B cell (primary cell): Measurements from ENCODE around the gene EXOC6. TPM values are rescaled to one million over a fixed set of nuclear protein-coding genes. Genes with fewer than 3 reads are reported as not detected.

ENCODE experiments used
- ATAC-seq: fragments of 200-7000 bp; cut with Tn5 transposase; one replicate; pipeline ENCODE4 v1.10.0; 2021; ENCODE audit warnings: low read depth, mild to moderate bottlenecking, moderate number of reproducible peaks, moderate library complexity
- CTCF ChIA-PET: fragments of 350-600 bp; sonication (Branson Sonifier 250); formaldehyde crosslinking; loops from one replicate; lab custom pipeline; 2021; ENCODE audit warnings: antibody characterized with exemption, inconsistent platforms; lab: Charles Lee
- POLR2A ChIA-PET: fragments of 350-600 bp; sonication (Branson Sonifier 250); formaldehyde crosslinking; loops from one replicate; lab custom pipeline; 2021; ENCODE audit warnings: antibody characterized with exemption; lab: Charles Lee
- DNase-seq: peaks from one replicate; pipeline ENCODE4 v3.0.0; 2013
- H2AFZ ChIP-seq: 2 replicates; pipeline ENCODE4 v1.6.1; 2012; ENCODE audit warnings: mild to moderate bottlenecking, low read depth, low read length; ENCODE audit not compliant: insufficient read depth, poor library complexity, severe bottlenecking
- H3K27ac ChIP-seq, 2 donors: 1 replicate in 1 of 2; 2 replicates in 1 of 2; pipeline ENCODE4 v1.5.1; 2012 to 2013; ENCODE audit warnings: low read length in 2 of 2, mild to moderate bottlenecking in 2 of 2, moderate library complexity in 1 of 2
- H3K27me3 ChIP-seq, 4 experiments: fragments of 200-600 bp in 1 of 4; sonication (generic) in 1 of 4; replicated peaks in 1 of 4; 1 replicate in 2 of 4; 2 replicates in 2 of 4; pipeline versions ENCODE4 v1.6.1 to v1.7.0; 2013 to 2016; ENCODE audit warnings: low read length in 3 of 4, mild to moderate bottlenecking in 2 of 4, mixed read lengths in 1 of 4, moderate library complexity in 1 of 4; ENCODE audit not compliant: insufficient read depth in 4 of 4, control insufficient read depth in 3 of 4; ENCODE audit errors: control extremely low read depth in 1 of 4
- H3K36me3 ChIP-seq, 2 experiments: replicated peaks in 1 of 2; 1 replicate in 1 of 2; 2 replicates in 1 of 2; pipeline versions ENCODE4 v1.6.1 to v1.7.1; 2013; ENCODE audit warnings: low read length in 1 of 2; ENCODE audit not compliant: insufficient read depth in 2 of 2, control insufficient read depth in 1 of 2; ENCODE audit errors: control extremely low read depth in 1 of 2, extremely low read depth in 1 of 2
- H3K4me1 ChIP-seq, 2 donors: fragments of 200-600 bp in 1 of 2; sonication (generic) in 1 of 2; 1 replicate in 1 of 2; 2 replicates in 1 of 2; pipeline versions ENCODE4 v1.5.1 to v1.6.1; 2013 to 2017; ENCODE audit warnings: low read length in 2 of 2; ENCODE audit not compliant: control insufficient read depth in 2 of 2, insufficient read depth in 2 of 2
- H3K4me2 ChIP-seq: replicated peaks from 2 replicates; pipeline ENCODE3; 2012; ENCODE audit warnings: mild to moderate bottlenecking, low read depth, low read length; ENCODE audit not compliant: poor library complexity, severe bottlenecking
- H3K4me3 ChIP-seq, 5 experiments: fragments of 200-600 bp in 1 of 5; sonication (generic) in 1 of 5; 1 replicate in 3 of 5; 2 replicates in 2 of 5; pipeline versions ENCODE4 v1.5.1 to v1.7.0; 2011 to 2016; ENCODE audit warnings: low read length in 4 of 5, mild to moderate bottlenecking in 4 of 5, low read depth in 2 of 5, control low read depth in 1 of 5, moderate library complexity in 1 of 5; ENCODE audit not compliant: insufficient read depth in 1 of 5; ENCODE audit errors: control extremely low read depth in 1 of 5, extremely low read depth in 1 of 5
- H3K79me2 ChIP-seq: fragments of 200-600 bp; sonication (generic); one replicate; pipeline ENCODE4 v1.6.0; 2016; ENCODE audit warnings: low read length; ENCODE audit not compliant: control insufficient read depth, insufficient read depth
- H3K9ac ChIP-seq: fragments of 200-600 bp; sonication (generic); 2 replicates; pipeline ENCODE4 v1.6.1; 2017; ENCODE audit warnings: mild to moderate bottlenecking, low read length, moderate library complexity
- H3K9me3 ChIP-seq, 3 donors: one replicate each; pipeline versions ENCODE4 v1.6.1 to v1.7.1; 2013; ENCODE audit warnings: low read length in 2 of 3; ENCODE audit not compliant: control insufficient read depth in 2 of 3, insufficient read depth in 1 of 3; ENCODE audit errors: control extremely low read depth in 1 of 3
- H4K20me1 ChIP-seq: 2 replicates; pipeline ENCODE4 v1.6.0; 2012; ENCODE audit warnings: mild to moderate bottlenecking, low read length; ENCODE audit not compliant: insufficient read depth, control insufficient read depth, poor library complexity, severe bottlenecking
- H3K27ac Mint-ChIP-seq: one replicate; pipeline ENCODE4 v1.8.0; 2021; ENCODE audit warnings: mixed read lengths
- H3K27me3 Mint-ChIP-seq: one replicate; pipeline ENCODE4 v1.8.0; 2021; ENCODE audit warnings: mixed read lengths
- H3K4me1 Mint-ChIP-seq: one replicate; pipeline ENCODE4 v1.8.0; 2021; ENCODE audit warnings: mixed read lengths
- H3K4me3 Mint-ChIP-seq: one replicate; pipeline ENCODE4 v1.8.0; 2021; ENCODE audit warnings: mixed read lengths
- H3K9me3 Mint-ChIP-seq: one replicate; pipeline ENCODE4 v1.8.0; 2022; ENCODE audit warnings: mixed read lengths; ENCODE audit not compliant: insufficient read depth
- CTCF ChIP-seq: fragments of 200-600 bp; IDR thresholded peaks from one replicate; pipeline ENCODE4 v1.8.0; 2022; ENCODE audit warnings: antibody characterized with exemption, mild to moderate bottlenecking
- EZH2 ChIP-seq: IDR thresholded peaks from 2 replicates; pipeline ENCODE4 v1.6.1; 2012; ENCODE audit warnings: borderline replicate concordance, low read depth, mild to moderate bottlenecking, moderate library complexity, low read length; ENCODE audit not compliant: insufficient read depth, poor library complexity, severe bottlenecking
- WGBS: methylation state at CpG from one replicate; pipeline ENCODE4 v1.1.5; 2013; ENCODE audit warnings: missing lambda C conversion rate; ENCODE audit not compliant: insufficient coverage; 5-methylcytosine and 5-hydroxymethylcytosine counted together
- intact Hi-C: fragments of 100-400 bp; cut with micrococcal nuclease; formaldehyde crosslinking; loops from one replicate; pipeline ENCODE4 v1.10.0; 2022
- polyA plus RNA-seq: library from polyadenylated mRNA; depleted of rRNA; stranded (reverse); fragments of >200 nt; gene quantifications from 2 replicates; pipeline ENCODE4 v1.2.3, GENCODE V29; 2012
- total RNA-seq, 2 donors: library from RNA; stranded (reverse); fragments of 120-200 nt in 1 of 2; gene quantifications; 1 replicate in 1 of 2; 2 replicates in 1 of 2; pipeline versions ENCODE4 v1.2.3 to v1.2.4, GENCODE V29; 2013 to 2022

Gene EXOC6
- total and polyA plus RNA-seq, 2 donors (not counting 1 experiment from before 2014, with no cell fraction given) = 7.9 to 22.6 TPM

- Histone ChIP-seq H4K20me1 (no peaks in the 10 kb centered on the region), H3K79me2 (no peaks in the 10 kb centered on the region), H2AFZ (peak overlapping the region; percentile 38), H3K4me1 (peaks cover 46 to 47% of the 10 kb centered on the region in 2 donors), H3K9me3 (peaks cover 0 to 13% (median 0%) of the 10 kb centered on the region in 3 donors), H3K27me3 (peaks cover 0 to 83% (median 45%) of the 10 kb centered on the region in 4 experiments), H3K4me2 (peak overlapping the region; percentile 79), H3K27ac (no peak overlapping the region), H3K36me3 (no peaks in the 10 kb centered on the region), H3K4me3 (peak overlapping the region in 4 of 5 experiments; percentile 15 to 55 (median 45)), H3K9ac (peak overlapping the region; percentile 39)
- Mint-ChIP-seq H3K27me3 (peaks cover 62% of the 10 kb centered on the region), H3K27ac (no peak overlapping the region), H3K9me3 (no peaks in the 10 kb centered on the region), H3K4me1 (peaks cover 42% of the 10 kb centered on the region), H3K4me3 (peak overlapping the region; percentile 85)
- POLR2A ChIA-PET = no interaction called here
- CTCF ChIA-PET = interaction anchor here (1.4 kb wide), 1 partner anchor 9 kb away, joined by 3 read pairs; no protein-coding TSS in a partner anchor
- 8% methylated on average over 31 of the region's 34 CpGs for WGBS
- TF ChIP-seq EZH2 (no peak), CTCF (no peak)
- peak; percentile 29 for DNase-seq
- intact Hi-C loops = loop anchor here (5.0 to 10.0 kb wide), 2 partner anchors 186 to 412 kb away; partner anchors contain the start of gene MYOF
- no peak for ATAC-seq
Measured at GRCh38 chr10:93072713-93073538, 224.6 kb downstream of the EXOC6 start.
